ENCODE data around the gene FOXP1. TPM values are rescaled to one million over a fixed set of nuclear protein-coding genes. Genes with fewer than 3 reads are reported as not detected.

Gene FOXP1
- total RNA-seq, 1 experiment from 2014 or later = 2.9 TPM

DNA sequence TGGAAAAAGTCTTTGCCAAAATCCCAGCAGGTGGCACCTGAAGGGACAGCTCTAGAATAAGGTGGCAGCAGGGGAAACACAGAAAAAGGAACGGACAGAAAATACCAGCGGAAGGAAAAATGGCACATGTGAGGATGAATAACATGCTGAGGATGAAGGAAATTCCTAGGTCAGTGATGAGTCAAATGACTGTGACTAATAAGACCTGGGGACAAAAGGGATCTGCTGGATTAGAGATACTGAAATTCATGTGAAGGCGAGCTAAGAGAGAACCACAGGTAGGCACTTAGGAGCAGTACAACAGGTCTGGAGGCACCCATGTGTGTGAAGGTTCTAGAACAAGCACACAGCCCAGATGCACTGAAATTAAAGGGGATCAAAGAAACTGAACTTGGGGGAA is 482.5 kb downstream of the FOXP1 start:
- in situ Hi-C loops (cut with HindIII; ENCODE audit: low pct_unique_long_range_greater_than_20kb, low sequenced_read_pairs) = no loop called here
- intact Hi-C loops (cut with micrococcal nuclease; ENCODE audit: unreplicated experiment) = no loop called here

DNA sequence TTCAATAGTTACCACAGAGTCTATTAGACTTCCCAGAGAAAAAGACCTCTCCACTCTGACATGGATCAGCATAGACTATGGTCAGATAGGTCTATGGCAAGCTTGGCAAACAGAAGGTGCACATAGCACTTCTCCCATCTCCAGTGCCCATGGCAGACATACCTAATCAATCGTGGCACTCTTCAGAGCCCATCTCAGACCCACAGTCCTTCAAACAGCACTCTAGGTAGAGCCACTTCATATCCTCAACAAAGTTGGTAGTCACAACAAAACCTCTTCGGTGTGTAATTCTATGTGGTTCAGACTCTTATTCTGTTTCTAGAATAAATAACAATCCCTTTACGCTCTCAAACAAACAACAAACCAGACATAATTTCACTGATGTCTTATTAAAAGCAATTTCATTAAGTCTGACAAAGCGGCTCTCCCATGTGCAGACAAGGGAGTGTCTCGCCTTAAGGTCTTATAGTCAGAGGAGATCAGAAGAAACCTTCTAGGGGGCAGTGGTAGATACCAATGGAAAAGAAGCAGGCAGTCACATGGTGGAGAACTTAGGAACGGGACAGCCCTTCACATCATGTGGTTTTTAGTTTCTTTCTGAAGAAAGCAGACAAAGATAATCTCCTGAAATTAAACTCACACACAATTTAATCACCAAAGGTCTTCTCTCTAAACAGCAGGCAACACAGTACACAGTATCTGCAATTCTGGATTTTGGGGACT is 483.4 kb downstream of the FOXP1 start:
- TF ChIP-seq POLR2AphosphoS5 (IDR thresholded peaks at IDR 0.05; ENCODE audit: low read depth, low read length) (no peak), TCF7L2 (IDR thresholded peaks at IDR 0.05; ENCODE audit: low read depth, low read length) (no peak), SIN3A (IDR thresholded peaks at IDR 0.05; ENCODE audit: borderline replicate concordance, insufficient read depth, low read depth, low read length) (no peak)
- TF ChIP-seq, protein P1, sequence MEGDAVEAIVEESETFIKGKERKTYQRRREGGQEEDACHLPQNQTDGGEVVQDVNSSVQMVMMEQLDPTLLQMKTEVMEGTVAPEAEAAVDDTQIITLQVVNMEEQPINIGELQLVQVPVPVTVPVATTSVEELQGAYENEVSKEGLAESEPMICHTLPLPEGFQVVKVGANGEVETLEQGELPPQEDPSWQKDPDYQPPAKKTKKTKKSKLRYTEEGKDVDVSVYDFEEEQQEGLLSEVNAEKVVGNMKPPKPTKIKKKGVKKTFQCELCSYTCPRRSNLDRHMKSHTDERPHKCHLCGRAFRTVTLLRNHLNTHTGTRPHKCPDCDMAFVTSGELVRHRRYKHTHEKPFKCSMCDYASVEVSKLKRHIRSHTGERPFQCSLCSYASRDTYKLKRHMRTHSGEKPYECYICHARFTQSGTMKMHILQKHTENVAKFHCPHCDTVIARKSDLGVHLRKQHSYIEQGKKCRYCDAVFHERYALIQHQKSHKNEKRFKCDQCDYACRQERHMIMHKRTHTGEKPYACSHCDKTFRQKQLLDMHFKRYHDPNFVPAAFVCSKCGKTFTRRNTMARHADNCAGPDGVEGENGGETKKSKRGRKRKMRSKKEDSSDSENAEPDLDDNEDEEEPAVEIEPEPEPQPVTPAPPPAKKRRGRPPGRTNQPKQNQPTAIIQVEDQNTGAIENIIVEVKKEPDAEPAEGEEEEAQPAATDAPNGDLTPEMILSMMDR (IDR thresholded peaks at IDR 0.05) = no peak
- TF ChIP-seq, protein P2, sequence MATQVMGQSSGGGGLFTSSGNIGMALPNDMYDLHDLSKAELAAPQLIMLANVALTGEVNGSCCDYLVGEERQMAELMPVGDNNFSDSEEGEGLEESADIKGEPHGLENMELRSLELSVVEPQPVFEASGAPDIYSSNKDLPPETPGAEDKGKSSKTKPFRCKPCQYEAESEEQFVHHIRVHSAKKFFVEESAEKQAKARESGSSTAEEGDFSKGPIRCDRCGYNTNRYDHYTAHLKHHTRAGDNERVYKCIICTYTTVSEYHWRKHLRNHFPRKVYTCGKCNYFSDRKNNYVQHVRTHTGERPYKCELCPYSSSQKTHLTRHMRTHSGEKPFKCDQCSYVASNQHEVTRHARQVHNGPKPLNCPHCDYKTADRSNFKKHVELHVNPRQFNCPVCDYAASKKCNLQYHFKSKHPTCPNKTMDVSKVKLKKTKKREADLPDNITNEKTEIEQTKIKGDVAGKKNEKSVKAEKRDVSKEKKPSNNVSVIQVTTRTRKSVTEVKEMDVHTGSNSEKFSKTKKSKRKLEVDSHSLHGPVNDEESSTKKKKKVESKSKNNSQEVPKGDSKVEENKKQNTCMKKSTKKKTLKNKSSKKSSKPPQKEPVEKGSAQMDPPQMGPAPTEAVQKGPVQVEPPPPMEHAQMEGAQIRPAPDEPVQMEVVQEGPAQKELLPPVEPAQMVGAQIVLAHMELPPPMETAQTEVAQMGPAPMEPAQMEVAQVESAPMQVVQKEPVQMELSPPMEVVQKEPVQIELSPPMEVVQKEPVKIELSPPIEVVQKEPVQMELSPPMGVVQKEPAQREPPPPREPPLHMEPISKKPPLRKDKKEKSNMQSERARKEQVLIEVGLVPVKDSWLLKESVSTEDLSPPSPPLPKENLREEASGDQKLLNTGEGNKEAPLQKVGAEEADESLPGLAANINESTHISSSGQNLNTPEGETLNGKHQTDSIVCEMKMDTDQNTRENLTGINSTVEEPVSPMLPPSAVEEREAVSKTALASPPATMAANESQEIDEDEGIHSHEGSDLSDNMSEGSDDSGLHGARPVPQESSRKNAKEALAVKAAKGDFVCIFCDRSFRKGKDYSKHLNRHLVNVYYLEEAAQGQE (IDR thresholded peaks at IDR 0.05; ENCODE audit: insufficient read depth in 1 of 2, low read depth in 2 of 2, low read length in 1 of 2) = no peak
- no peak overlapping the region for H3K4me3 ChIP-seq (ENCODE audit: low read depth in 2 of 2, low read length in 2 of 2)
- H3K36me3 ChIP-seq (ENCODE audit: control insufficient read depth, insufficient read depth, low read length) = no peaks in the 10 kb centered on the region
- ChIA-PET CTCF (no interaction called here), POLR2A (no interaction called here)
- intact Hi-C loops (cut with micrococcal nuclease; ENCODE audit: unreplicated experiment) (no loop called here), in situ Hi-C loops (cut with HindIII; ENCODE audit: low pct_unique_long_range_greater_than_20kb, low sequenced_read_pairs) (no loop called here)
- DNase-seq (ENCODE audit: low read depth, low spot score) = no peak
- no peaks in the 10 kb centered on the region for H3K4me1 ChIP-seq (ENCODE audit: control insufficient read depth, insufficient read depth, low read length)
- BruUV-seq (replicated peaks) = no TSS peak
- ATAC-seq = no peak
- no peak overlapping the region for H3K27ac ChIP-seq (ENCODE audit: low read length)
- no peaks in the 10 kb centered on the region for H3K27me3 ChIP-seq (ENCODE audit: control insufficient read depth, insufficient read depth, low read length)
- no peaks in the 10 kb centered on the region for H3K9me3 ChIP-seq (ENCODE audit: control insufficient read depth, insufficient read depth, low read depth, low read length)

More for the DNA sequence above, 482.5 kb downstream of the FOXP1 start:
- H3K36me3 ChIP-seq (ENCODE audit: control insufficient read depth, insufficient read depth, low read length) = no peaks in the 10 kb centered on the region
- TF ChIP-seq POLR2AphosphoS5 (IDR thresholded peaks at IDR 0.05; ENCODE audit: low read depth, low read length) (no peak), SIN3A (IDR thresholded peaks at IDR 0.05; ENCODE audit: borderline replicate concordance, insufficient read depth, low read depth, low read length) (no peak), TCF7L2 (IDR thresholded peaks at IDR 0.05; ENCODE audit: low read depth, low read length) (no peak)
- TF ChIP-seq, protein P2 (IDR thresholded peaks at IDR 0.05; ENCODE audit: insufficient read depth in 1 of 2, low read depth in 2 of 2, low read length in 1 of 2) = no peak
- TF ChIP-seq, protein P1 (IDR thresholded peaks at IDR 0.05) = no peak
- H3K4me1 ChIP-seq (ENCODE audit: control insufficient read depth, insufficient read depth, low read length) = no peaks in the 10 kb centered on the region
- no peak overlapping the region for H3K27ac ChIP-seq (ENCODE audit: low read length)
- H3K9me3 ChIP-seq (ENCODE audit: control insufficient read depth, insufficient read depth, low read depth, low read length) = no peaks in the 10 kb centered on the region
- no peaks in the 10 kb centered on the region for H3K27me3 ChIP-seq (ENCODE audit: control insufficient read depth, insufficient read depth, low read length)
- no peak for DNase-seq (ENCODE audit: low read depth, low spot score)
- H3K4me3 ChIP-seq (ENCODE audit: low read depth in 2 of 2, low read length in 2 of 2) = no peak overlapping the region
- POLR2A ChIA-PET = no interaction called here
- CTCF ChIA-PET = no interaction called here
- no peak for ATAC-seq
- no TSS peak for BruUV-seq (replicated peaks)

Data from Panc1 (cell line).